HCT116 (cell line): Measurements from ENCODE around the gene URI1.

Experiments used
- CTCF ChIP-seq, 3 experiments: fragments of 200-600 bp in 1 of 3; sonication (generic) in 1 of 3; IDR thresholded peaks in 2 of 3; conservative IDR thresholded peaks in 1 of 3; 2 replicates each; pipeline ENCODE4 v1.5.1; 2012 to 2017; ENCODE audit warnings: low read depth in 2 of 3, low read length in 2 of 3, antibody characterized with exemption in 1 of 3, borderline replicate concordance in 1 of 3, control low read depth in 1 of 3, mild to moderate bottlenecking in 1 of 3, mixed read lengths in 1 of 3, mixed run types in 1 of 3, moderate library complexity in 1 of 3; ENCODE audit not compliant: insufficient read depth in 1 of 3
- EGR1 ChIP-seq: IDR thresholded peaks from 2 replicates; pipeline ENCODE4 v1.6.1; 2012; ENCODE audit warnings: low read depth
- MAX ChIP-seq: IDR thresholded peaks from 2 replicates; pipeline ENCODE4 v1.6.1; 2012
- POLR2A ChIP-seq: IDR thresholded peaks from 2 replicates; pipeline ENCODE4 v1.7.0; 2011; ENCODE audit warnings: borderline replicate concordance; ENCODE audit not compliant: insufficient read depth, insufficient read length; ENCODE audit errors: extremely low read depth

- TF ChIP-seq POLR2A (no peak), CTCF (IDR thresholded peaks at IDR 0.05 in 2 of 3, conservative IDR thresholded peaks at IDR 0.05 in 1 of 3; ENCODE audit: borderline replicate concordance in 1 of 3, insufficient read depth in 1 of 3, low read depth in 2 of 3, low read length in 2 of 3) (no peak), MAX (no peak), EGR1 (no peak)
Measured at GRCh38 chr19:29964171-29964570, 22.1 kb downstream of the URI1 start.
